CD4-positive, alpha-beta T cell treated with Interleukin-4 for 4 hours (primary cell): ENCODE results near the gene CCR2.
A peak's percentile ranks its signal among the peaks of the same experiment; 100 is the strongest.

ENCODE experiments used
- DNase-seq: peaks from one replicate; pipeline ENCODE4 v3.0.0-alpha.2; 2020

The CCR2 gene

DNA sequence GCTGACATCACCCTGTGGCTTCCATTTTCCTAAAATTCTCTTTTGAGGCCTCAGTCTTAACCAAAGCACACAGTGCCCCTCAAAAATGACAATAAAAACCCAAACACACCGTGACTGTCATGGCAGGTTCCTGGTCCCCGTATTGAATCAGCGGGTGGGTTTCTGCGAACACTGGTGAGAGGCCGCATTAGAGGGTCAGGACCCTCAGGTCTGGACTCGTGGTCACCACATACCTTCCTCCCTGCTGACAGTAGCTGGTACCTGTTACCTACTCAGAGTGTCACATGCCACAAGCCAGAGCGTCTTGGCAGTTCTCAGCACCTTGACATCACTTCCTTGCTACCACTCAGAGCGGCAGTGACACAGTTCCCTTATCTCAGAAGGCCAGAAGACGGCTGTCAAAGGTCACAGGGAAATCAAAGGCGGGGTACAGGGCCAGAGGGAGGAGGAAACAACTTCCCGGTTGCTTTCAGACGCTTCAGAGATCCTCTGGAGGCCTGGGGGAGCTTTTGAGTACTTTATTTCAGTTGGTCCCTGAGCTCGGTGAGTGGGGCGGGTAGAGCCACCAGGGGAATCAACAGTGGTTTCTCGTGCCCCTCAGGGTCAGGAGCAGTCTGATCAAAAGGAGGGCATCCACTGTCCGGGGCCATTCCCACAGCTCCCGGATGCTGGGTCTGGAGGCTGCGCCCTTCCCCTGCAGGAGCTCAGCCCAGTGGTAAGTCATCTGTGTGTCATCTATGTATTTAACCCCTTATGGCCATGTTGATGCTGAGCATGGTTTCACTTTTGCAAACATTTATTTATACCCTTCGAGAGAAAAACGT, 53.1 kb downstream of the CCR2 start, which contains the start of the genes CCR5AS and CCRL2:
Gene CCR5AS (minus strand): TSS at position 279 of the 824 bp plus-strand sequence.
Gene CCRL2 (plus strand): TSS at position 472 of the 824 bp plus-strand sequence. CDS start 821 bp downstream, outside the sequence.
- peak; percentile 50 for DNase-seq

DNA sequence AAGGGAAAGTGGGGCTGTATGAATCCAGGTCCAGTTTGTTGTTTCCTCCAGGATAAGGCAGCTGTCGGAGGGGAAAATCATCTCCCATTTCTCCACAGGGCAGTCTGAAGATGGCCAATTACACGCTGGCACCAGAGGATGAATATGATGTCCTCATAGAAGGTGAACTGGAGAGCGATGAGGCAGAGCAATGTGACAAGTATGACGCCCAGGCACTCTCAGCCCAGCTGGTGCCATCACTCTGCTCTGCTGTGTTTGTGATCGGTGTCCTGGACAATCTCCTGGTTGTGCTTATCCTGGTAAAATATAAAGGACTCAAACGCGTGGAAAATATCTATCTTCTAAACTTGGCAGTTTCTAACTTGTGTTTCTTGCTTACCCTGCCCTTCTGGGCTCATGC, 54.1 kb downstream of the CCR2 start:
- no peak for DNase-seq

DNA sequence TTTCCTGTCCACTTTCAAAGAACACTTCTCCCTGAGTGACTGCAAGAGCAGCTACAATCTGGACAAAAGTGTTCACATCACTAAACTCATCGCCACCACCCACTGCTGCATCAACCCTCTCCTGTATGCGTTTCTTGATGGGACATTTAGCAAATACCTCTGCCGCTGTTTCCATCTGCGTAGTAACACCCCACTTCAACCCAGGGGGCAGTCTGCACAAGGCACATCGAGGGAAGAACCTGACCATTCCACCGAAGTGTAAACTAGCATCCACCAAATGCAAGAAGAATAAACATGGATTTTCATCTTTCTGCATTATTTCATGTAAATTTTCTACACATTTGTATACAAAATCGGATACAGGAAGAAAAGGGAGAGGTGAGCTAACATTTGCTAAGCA, 54.9 kb downstream of the CCR2 start:
- DNase-seq, result no peak

DNA sequence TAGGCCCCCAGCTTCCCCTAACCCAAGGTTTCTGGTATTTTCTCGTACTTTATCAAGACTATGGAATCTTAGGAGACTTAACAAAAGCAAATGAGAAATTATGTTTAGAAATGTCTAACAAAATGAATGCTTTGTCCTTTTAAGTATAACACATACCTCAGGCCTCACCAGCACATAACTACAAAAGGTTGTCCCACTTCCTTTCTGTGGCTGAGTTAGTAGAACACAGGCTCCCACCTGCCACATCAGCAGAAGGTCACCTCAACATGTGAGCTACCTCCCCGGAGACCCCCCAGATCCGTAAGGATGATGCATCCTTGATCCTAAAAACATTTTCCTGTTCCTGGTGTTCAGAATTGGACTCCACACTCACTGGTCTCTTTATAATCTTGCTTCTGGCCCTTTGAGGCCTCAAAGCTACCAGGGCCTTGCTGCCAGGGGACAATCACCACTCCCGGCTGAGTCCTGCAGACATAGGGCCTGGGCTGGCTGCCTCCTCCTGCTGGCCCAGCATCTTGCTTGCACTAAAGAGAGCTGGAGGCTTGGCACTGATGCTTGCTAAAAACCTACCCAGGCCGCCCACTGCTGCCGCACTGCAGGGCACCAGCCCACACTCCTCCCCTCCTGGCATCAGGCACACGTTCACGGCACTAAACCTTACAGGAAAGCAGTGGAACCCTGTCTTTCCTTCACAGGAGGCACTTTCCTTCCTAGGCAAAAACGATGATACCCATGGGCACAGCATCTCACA, 56.0 kb downstream of the CCR2 start:
- no peak for DNase-seq
